Kidney (tissue), 14 donors: Measurements from ENCODE around the gene INKA2. TPM values are rescaled to one million over a fixed set of nuclear protein-coding genes. Genes with fewer than 3 reads are reported as not detected.

Experiments
- DNase-seq, 5 donors: peaks; one replicate each; pipeline ENCODE4 v3.0.0-alpha.2; 2013 to 2020
- FAIRE-seq: peaks from 2 replicates; lab custom pipeline; 2012; peaks lifted over from hg19 to GRCh38; lab: Jason Lieb, UNC
- H3K27ac ChIP-seq, 2 donors: one replicate each; pipeline ENCODE4 v1.7.0; 2013; ENCODE audit warnings: low read depth in 2 of 2, low read length in 2 of 2, inconsistent platforms in 1 of 2
- H3K27me3 ChIP-seq: one replicate; pipeline ENCODE4 v1.7.1; 2013; ENCODE audit warnings: low read length, inconsistent platforms; ENCODE audit not compliant: control insufficient read depth, insufficient read depth
- H3K36me3 ChIP-seq, 3 donors: one replicate each; pipeline versions ENCODE4 v1.7.0 to v1.7.1; 2013; ENCODE audit warnings: low read length in 3 of 3, control low read depth in 1 of 3, inconsistent platforms in 1 of 3; ENCODE audit not compliant: insufficient read depth in 3 of 3, control insufficient read depth in 2 of 3
- H3K4me1 ChIP-seq, 3 donors: one replicate each; pipeline versions ENCODE4 v1.7.0 to v1.7.1; 2013; ENCODE audit warnings: low read length in 3 of 3, inconsistent platforms in 1 of 3, low read depth in 1 of 3; ENCODE audit not compliant: control insufficient read depth in 2 of 3, insufficient read depth in 2 of 3
- H3K4me3 ChIP-seq, 3 donors: one replicate each; pipeline versions ENCODE4 v1.7.0 to v1.8.1; 2013; ENCODE audit warnings: low read length in 3 of 3, control low read depth in 1 of 3, inconsistent platforms in 1 of 3
- H3K9ac ChIP-seq, 3 donors: one replicate each; pipeline versions ENCODE4 v1.7.0 to v1.7.1; 2013; ENCODE audit warnings: low read length in 3 of 3, control low read depth in 1 of 3, inconsistent platforms in 1 of 3
- H3K9me3 ChIP-seq, 3 donors: one replicate each; pipeline versions ENCODE4 v1.7.0 to v1.7.1; 2013; ENCODE audit warnings: low read length in 3 of 3, control low read depth in 1 of 3, inconsistent platforms in 1 of 3; ENCODE audit not compliant: control insufficient read depth in 2 of 3, insufficient read depth in 1 of 3
- CTCF ChIP-seq: IDR thresholded peaks from 3 replicates; pipeline ENCODE4 v1.5.1; 2012; ENCODE audit warnings: mild to moderate bottlenecking, moderate library complexity, borderline replicate concordance; ENCODE audit not compliant: insufficient read depth; ENCODE audit errors: extremely low read depth
- intact Hi-C: fragments of 100-400 bp; cut with DNase I; formaldehyde crosslinking; loops from one replicate; pipeline ENCODE4 v1.11.1; 2022
- polyA plus RNA-seq: library from polyadenylated mRNA; stranded (reverse); fragments of 350-450 nt; fragmentation: Illumina TruSeq; extraction: RNeasy Lipid Tissue Mini Kit (QIAGEN cat#74804); gene quantifications from one replicate; pipeline ENCODE4 v1.2.3, GENCODE V29; 2014; ENCODE audit warnings: low read depth, low replicate concordance; ENCODE audit not compliant: insufficient read depth
- total RNA-seq: library from RNA; stranded (reverse); fragmentation: NEBNext Ultra II Directional; extraction: Animal tissue kit (Norgen Biotek cat#: 25700); gene quantifications from one replicate; pipeline ENCODE4 v1.2.1, GENCODE V29; 2021
- donor health status: control.
- donor health status: control.
- donor health status: control.
- donor health status: control.
- donor health status: control.
- donor health status: DM: yes; HTN: yes; CAD: no.
- donor health status: Normal renal cell carcinoma (clear cell type).

Gene INKA2
- total and polyA plus RNA-seq, 2 donors from 2014 or later, result 3.5 to 5.6 TPM

GRCh38 chr1:111768023-111768422, 28.8 kb upstream of the INKA2 start:
- Histone ChIP-seq H3K27ac (no peak overlapping the region), H3K4me3 (no peak overlapping the region), H3K4me1 (peaks cover 0 to 6% (median 3%) of the 10 kb centered on the region in 3 donors), H3K27me3 (no peaks in the 10 kb centered on the region), H3K9ac (no peak overlapping the region), H3K9me3 (no peaks in the 10 kb centered on the region), H3K36me3 (peaks cover 0 to 24% (median 15%) of the 10 kb centered on the region in 3 donors)
- intact Hi-C loops, result no loop called here
- FAIRE-seq, result no peak
- no peak for TF ChIP-seq CTCF
- DNase-seq, result no peak

- no peak overlapping the region for H3K9ac ChIP-seq
- intact Hi-C loops, result no loop called here
- H3K9me3 ChIP-seq, result no peaks in the 10 kb centered on the region
- no peak overlapping the region for H3K27ac ChIP-seq
- no peaks in the 10 kb centered on the region for H3K4me1 ChIP-seq
- no peak for DNase-seq
- no peak for TF ChIP-seq CTCF
- no peak overlapping the region for H3K4me3 ChIP-seq
- H3K36me3 ChIP-seq, result peaks cover 2 to 52% (median 25%) of the 10 kb centered on the region in 3 donors
- no peak for FAIRE-seq
- no peaks in the 10 kb centered on the region for H3K27me3 ChIP-seq
These were observed 23.1 kb upstream of the INKA2 start for GRCh38 chr1:111762332-111762731.

GRCh38 chr1:111761717-111762116, 22.5 kb upstream of the INKA2 start:
- H3K4me3 ChIP-seq, result no peak overlapping the region
- no peaks in the 10 kb centered on the region for H3K9me3 ChIP-seq
- H3K9ac ChIP-seq, result no peak overlapping the region
- H3K36me3 ChIP-seq, result peaks cover 2 to 52% (median 24%) of the 10 kb centered on the region in 3 donors
- intact Hi-C loops, result no loop called here
- no peak for FAIRE-seq
- no peaks in the 10 kb centered on the region for H3K27me3 ChIP-seq
- H3K27ac ChIP-seq, result no peak overlapping the region
- no peak for TF ChIP-seq CTCF
- H3K4me1 ChIP-seq, result peaks cover 0 to 4% (median 0%) of the 10 kb centered on the region in 3 donors
- DNase-seq, result no peak

GRCh38 chr1:111758373-111758772, 19.2 kb upstream of the INKA2 start:
- Histone ChIP-seq H3K9ac (no peak overlapping the region), H3K36me3 (peaks cover 2 to 31% (median 12%) of the 10 kb centered on the region in 3 donors), H3K9me3 (no peaks in the 10 kb centered on the region), H3K4me1 (peaks cover 3 to 8% (median 8%) of the 10 kb centered on the region in 3 donors), H3K4me3 (no peak overlapping the region), H3K27me3 (no peaks in the 10 kb centered on the region), H3K27ac (no peak overlapping the region)
- intact Hi-C loops, result loop anchor here (10.0 kb wide), 2 partner anchors 244 to 274 kb away; no protein-coding TSS in a partner anchor
- no peak for TF ChIP-seq CTCF
- DNase-seq, result no peak
- no peak for FAIRE-seq
